ENCODE data around the gene TIMM17B.

The TIMM17B gene

DNA sequence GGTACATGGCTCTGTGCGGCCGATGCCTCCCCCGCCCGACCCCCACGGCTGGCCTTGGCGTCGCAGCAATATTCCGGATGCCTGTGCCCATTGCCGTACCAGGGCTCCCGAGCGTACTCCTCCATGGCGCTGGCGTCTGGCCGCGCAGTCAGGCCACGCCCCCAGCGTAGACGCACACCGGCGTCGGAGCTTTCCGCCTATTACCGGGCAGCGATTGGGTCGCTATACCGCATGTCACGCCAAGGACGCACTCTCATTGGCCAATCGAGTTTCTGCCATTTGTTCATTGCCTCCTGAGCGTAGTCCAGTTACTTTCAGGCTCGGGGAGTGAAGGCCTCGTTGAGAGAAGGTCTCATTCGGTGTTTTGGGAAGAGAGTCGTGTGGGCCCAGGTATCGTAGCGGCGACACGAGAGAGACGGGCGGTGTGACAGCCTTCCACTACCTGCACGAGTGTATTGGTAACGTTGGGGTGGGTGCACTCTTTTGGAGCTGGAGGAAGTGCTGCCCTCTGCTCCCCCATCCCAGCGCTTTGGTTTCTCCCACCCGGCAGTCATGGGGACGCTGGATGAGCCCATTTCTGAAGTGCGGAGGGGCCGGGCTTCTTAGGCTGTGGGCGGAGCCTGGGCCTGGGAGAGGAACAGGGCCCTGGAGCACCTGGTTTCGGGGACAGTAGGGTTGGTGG lies at the start of gene TIMM17B, which contains the start of gene PQBP1:
TIMM17B (minus strand) TSS at position 144 of the 682 bp plus-strand sequence; CDS start at position 125, 19 bp downstream.
PQBP1 (plus strand) TSS at position 306 of the 682 bp plus-strand sequence. CDS start 580 bp downstream, outside the sequence.
- DNase-seq (ENCODE audit: low read depth in 2 of 2, low spot score in 1 of 2): peak; percentile 53 to 72

DNA sequence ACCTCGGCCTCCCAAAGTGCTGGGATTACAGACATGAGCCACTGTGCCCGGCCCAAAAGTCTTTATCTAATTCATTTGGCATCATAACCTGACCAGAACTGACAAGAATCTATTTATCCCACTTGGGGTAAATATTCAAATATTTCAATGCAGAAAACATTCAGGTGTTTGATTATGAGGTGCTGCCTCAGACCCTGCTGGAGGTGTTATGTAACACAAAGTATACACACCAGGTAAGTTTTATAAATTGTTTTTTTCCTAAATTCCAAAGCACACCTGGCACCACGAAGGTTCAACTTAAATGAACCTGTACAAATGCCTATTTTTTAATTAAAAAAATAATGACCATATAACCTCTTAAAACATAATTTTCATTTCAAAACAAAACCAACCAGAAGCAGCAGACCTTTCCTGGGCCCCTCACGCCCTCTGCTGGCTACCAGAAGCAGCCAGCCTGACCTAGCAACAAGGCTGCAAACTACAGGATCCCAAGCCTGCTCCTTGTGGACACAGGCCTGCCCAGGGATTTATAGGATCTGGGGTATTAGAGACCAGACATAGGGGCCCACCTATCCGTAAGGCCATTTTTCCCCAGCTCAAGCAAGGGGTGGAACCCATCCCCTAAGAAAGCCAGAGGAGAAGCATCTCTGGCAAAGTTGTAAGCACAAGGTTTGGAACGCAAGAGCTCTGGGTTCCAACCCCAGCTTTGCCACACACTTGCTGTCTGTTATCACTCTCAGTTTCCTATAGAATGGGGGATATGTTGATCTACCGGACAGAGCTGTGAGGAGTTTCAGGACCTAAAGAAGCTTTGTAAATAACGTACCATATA lies 48.2 kb upstream of the TIMM17B start:
- DNase-seq (ENCODE audit: low read depth in 2 of 2, low spot score in 1 of 2): no peak

DNA sequence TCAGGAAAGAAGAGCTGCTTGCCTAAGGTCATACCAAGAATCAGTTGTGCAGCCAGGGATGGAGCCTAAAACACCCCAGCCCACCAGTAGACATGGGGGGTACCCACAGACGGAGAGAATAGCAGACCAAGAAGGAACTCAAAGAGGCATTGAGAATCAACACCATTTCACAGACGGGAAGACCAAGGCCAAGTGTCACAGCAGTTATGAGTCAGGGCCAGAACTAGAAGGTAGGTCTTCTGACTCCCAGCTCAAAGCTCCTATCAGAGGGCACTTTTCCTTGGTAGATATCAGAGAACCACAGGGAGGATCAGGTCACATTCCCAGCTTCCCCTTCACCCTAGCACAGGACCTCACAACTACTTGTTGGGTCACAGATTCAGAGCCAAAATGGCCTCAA lies 45.3 kb upstream of the TIMM17B start:
- no peak for DNase-seq (ENCODE audit: low read depth in 2 of 2, low spot score in 1 of 2)

DNA sequence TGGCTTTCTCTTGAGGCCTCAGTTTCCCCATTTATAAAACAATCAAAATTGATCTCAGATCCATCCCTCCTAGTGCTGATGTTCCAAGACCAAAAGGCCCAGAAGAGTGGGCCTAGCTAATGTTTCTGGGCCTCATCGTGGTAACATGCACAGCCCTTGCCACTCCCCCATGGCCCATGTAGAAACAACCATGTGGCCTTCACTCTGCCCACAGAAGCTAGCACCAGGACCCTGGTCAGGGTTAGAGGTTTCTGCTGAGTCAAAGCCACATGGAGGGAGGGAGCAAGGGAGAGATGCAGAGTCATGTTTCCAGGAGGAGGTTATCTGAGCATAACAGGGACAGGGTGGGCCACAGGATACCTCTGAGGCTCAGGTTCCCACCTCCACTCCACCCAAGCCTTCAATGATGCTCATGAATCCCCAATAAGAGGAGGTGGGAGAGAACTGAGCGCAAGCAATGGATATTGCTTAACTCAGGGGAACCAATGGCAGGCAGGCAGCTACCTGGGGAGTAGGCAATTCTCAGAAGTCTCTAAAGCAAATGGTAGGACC lies 42.9 kb upstream of the TIMM17B start:
- DNase-seq (ENCODE audit: low read depth in 2 of 2, low spot score in 1 of 2): no peak

DNA sequence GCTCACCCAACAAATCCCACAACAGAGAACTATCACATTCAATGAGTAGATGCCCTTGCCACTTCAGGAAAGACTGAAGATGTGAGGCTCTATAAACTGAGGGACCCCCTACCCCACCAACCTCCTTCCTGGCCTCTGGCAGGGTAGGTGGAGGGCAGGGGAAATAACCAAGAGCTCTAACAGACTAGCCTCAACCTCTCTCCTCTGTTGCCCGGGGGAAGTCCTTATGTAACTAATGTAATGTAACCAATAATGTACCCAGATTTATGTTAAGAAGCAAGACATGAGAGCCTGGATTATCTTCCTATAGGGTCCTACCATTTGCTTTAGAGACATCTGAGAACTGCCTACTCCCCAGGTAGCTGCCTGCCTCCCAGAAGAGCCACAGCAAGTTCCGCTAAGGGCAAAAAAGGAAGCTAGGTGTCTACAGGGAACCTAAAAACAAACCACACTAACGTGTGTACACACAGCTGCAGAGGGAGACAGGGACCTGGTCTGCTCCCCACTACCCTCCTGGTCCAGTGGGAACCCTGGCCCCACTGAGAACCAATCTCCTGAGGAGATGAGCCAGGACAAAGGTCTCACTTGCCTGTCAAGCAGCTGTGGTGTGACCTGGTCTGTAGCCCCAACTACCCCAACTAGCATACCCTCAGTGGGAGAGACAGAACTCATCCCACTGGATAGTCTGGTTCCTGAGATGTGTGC lies 42.1 kb upstream of the TIMM17B start:
- DNase-seq (ENCODE audit: low read depth in 2 of 2, low spot score in 1 of 2): no peak

DNA sequence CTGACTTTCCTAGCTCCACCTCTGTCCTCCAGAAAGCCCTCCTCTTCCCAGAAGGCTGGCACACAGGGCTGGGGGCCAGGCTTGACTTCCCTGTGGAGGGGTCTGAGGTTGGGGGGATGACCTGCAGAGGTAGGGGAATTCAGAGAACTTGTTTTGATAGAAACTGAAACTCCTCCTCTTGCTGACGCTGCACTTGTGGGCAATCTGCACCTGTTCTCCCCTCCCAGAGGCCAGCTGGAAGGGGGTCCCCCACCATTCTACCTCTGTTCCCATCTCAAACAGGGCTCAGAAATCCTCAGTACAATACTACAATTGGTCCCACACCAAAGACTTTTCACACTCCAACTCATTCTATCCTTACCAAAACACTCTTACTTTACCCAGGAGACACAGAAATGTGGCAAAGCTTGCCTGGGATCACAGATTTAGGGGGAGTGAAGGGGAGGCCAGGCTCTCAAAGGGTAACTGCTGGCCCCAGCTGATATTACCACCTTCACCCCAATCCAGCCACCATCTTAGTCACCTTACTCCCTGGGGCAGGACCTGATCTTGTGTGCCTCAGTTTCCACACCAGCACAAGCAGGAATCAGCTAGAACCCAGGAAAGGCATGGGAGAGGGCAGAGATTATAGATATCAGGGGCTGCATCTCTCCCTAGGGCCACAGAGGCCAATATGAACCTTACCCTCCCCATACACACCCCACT lies 41.3 kb upstream of the TIMM17B start:
- no peak for DNase-seq (ENCODE audit: low read depth in 2 of 2, low spot score in 1 of 2)

DNA sequence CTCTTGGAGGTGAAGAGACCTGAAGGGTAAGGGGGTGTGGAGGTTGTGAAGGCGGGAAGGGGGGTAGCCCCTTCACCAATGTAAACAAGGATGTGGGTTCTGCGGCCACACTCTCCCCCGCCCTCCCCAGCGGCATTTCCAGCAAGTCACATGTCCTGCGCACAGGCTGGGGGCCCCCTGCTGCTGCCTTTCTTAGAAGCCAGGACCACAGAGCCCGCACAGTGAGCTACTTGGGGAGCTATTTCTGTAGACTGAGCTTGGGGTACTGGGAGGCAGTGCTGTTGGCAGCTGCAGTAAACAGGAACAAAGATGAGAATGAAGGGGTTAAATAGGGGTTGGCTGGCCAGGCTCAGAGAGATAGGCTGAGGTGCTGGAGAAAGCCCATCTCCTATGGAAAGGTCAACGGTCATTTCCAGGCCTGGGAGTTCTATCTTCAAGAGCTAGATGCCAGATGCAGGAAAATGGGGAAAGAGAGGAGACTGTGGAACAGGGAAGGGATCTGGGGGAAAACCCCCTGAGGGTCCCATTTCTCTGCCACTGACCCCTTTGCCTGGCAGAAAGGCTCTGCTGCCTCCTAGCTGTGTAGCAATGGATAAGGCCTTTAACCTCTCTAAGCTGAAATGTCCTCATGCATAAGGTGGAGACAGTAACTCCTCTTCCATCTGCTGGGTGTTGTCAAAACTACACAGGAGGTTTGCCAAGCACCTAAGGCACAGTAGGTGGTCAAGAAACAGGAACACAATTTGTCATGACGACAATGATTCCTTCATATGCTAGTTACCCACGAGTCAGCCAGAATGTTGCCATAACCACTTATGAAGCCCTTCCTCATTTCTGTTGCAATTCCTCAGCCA lies 39.7 kb upstream of the TIMM17B start:
- DNase-seq (ENCODE audit: low read depth in 2 of 2, low spot score in 1 of 2): peak; percentile 75 to 78

DNA sequence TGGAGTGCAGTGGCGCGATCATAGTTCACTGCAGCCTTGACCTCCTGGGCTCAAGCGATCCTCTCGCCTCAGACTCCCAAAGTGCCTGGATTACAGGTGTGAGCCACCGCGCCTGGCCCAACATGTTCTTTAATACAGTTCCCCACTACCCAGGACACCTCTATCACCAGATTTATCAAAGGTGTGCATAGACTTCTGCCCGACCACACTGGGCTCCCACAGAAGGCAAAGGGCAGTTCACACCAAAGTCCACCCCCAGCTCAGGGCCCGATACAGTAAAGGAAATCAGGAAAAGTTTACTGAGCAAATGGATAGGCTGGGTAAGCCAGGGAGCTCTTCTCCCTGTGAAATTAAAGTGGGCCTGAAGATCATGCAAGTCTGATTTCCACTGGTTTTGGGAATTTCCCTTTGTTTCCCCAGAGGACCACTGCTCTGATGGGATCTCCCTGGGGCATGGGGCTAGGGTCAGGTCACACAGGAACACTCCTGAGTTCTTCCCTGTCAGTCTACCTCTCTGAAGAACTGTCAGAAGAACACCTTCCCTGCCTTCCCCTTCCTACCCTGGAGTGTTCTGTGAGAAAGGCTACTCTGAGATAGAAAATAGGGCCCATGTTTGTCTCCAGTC lies 39.0 kb upstream of the TIMM17B start:
- DNase-seq (ENCODE audit: low read depth in 2 of 2, low spot score in 1 of 2): no peak

DNA sequence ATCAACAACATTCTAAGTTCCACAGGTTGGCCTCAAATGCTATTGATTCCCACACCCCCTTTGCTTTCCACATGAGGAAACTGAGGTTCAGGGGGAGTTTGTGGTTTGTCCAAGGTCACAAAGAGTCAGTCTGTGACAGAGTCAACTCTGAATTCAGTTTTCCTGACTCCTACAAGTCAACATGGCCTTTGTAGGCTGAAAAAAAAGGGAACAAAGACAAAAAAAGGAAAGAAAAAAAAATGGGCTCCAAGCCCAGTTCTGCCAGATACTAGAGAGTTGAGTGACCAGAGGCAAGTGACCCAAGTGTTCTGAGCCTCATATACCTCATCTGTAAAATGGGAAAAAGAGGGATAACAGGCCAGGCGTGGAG lies 37.7 kb upstream of the TIMM17B start:
- no peak for DNase-seq (ENCODE audit: low read depth in 2 of 2, low spot score in 1 of 2)

DNA sequence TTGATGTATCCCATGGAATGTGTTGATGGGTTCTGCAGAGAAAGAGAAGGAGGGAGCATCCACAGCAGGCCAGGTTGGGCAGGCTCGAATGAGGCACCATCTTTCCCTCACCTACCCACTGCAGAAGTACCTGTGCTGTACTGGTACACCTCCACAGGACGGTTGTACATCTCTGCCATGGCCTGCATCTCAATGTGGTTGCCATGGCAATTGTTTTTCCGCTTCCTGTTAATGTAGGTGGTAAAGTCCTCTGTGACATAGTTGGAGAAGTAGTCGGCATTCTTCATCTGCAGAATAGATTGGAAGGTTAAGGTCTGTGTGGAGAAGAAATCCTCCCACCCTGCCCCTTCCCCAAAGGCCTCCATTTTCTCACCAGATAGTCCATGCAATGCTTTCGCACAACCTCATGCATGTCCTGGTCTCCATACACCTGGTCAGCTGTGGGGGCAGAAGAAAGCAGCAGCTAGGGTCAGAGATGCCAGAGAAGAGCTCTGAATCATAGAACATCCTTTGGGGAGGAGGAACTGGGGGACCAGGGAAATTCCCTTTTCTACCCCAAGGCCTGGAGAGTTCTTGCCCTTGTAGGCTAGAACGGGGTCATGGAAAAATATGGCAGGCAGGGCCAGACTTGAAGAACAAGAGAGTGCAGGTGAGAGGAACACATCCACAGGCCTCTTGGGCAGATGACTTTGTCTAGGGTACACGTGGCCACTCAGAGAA lies 37.2 kb upstream of the TIMM17B start:
- DNase-seq (ENCODE audit: low read depth in 2 of 2, low spot score in 1 of 2): no peak

DNA sequence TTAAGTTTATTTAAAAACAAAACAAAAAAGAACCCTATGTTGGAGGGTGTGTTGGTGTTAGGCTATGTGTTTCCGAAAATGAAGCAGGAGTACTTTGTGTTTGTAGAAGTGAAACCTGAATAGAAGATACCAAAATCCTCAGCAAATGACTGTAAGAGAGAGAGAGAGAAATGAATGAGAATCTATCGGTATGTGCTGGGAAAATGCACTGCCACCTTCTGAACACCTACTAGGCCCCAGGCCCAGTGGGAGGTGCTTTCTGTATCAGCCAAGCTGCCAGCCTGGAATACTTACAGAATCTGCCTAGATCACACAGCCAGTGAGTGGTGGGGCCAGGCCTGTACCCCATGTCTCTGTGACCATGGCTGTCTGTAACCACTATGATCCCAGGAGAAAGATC lies 36.2 kb upstream of the TIMM17B start:
- DNase-seq (ENCODE audit: low read depth in 2 of 2, low spot score in 1 of 2): no peak

DNA sequence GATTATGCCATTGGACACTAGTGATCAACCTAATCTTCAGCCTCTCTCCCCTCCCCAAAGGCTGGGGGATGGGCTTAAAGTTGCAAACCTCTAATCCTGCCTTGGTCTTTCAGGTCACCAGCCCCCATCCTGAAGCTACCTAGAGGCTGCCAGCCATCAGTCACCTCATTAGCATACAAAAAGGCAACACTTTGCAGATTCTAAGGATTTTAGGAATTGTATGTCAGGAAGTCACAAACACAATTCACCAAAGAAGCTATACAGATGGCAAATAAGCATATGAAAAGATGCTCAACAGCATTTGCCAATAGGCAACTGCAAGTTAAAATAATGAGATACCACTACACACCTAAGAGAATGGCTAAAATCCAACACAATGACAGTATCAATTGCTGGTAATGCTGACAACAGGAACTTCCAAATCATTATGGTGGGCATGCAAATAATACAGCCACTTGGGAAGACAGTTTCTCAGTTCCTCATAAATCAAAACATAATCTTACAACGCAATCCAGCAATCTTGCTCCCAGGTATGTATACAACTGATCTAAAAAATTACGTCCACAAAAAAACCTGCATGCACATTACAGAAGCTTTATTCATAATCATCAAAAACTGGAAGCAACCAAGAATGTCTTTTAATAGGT lies 30.3 kb upstream of the TIMM17B start:
- DNase-seq (ENCODE audit: low read depth in 2 of 2, low spot score in 1 of 2): no peak

DNA sequence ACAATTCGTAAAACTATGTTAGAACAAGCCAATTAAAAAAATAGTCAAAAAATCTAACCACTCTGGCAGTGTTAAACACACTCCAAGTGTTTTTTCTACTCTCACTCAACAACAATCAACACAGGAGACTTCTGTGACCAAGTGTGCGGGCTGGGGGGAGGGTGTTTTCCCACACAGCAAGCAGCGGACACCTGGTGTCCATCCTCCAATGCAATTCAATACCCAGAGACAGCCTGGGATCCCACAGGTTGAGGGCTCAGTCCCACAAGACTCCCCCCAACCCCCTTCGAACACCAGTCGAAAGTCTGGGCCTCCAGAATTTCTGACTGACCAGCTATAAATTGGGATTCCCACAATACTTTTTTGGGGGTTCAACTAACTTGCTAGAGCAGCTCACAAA lies 29.6 kb upstream of the TIMM17B start:
- DNase-seq (ENCODE audit: low read depth in 2 of 2, low spot score in 1 of 2): no peak

DNA sequence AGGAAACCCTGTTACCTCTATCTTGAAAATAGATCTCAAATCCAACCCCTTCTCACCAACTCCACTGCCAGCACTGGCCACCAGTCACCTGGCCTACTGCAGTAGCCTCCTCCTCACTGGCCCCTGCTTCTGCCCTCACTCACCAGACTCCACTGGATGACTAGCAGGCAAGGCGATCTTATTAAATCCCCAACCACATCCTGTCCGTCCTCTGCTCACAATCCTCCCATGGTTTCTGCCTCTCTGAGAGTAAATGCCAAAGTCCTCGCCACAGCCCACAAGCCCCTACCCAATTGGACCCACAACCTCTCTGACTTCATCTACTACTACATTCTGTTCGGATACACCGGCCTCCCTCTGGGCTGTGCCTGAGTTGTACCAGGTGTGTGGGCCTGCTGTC lies 26.7 kb upstream of the TIMM17B start:
- no peak for DNase-seq (ENCODE audit: low read depth in 2 of 2, low spot score in 1 of 2)

DNA sequence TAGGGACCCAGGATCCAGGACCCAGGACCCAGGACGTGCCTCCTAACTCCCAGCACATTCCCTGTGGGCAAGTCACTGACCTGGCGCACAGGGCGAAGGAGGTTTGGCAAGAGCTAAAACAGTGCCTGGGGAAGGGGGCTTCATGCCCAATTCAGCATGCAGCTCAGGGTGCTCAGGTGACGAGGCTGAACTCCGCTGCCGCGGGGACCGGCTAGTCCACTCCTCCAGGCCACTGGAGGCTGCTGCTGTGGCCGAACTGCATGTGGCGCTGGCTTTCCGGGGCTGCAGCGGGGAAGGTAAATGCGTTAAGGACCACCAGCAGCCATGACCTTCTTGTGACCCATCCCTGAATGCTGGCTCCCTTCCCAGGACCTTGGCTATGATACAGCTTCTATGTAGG lies 26.2 kb upstream of the TIMM17B start:
- no peak for DNase-seq (ENCODE audit: low read depth in 2 of 2, low spot score in 1 of 2)

DNA sequence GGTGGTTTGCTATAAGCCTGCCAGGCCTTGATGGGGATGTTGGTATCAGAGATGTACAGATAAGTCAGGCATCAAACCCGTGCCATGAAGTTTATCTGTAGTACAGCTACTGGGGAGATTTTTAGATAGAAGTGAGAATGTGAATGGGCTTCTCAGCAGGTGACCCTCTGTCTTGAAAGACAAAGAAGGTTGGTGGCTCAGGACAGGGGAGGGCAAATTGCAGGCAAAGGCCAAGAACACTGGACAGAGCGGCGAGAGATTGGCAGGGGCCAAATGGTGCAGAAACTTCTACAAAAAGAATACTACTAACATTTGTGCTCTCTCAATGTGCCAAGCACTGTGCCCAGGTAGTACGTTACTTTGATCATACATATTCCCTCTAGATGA lies 23.1 kb upstream of the TIMM17B start:
- DNase-seq (ENCODE audit: low read depth in 2 of 2, low spot score in 1 of 2): no peak

DNA sequence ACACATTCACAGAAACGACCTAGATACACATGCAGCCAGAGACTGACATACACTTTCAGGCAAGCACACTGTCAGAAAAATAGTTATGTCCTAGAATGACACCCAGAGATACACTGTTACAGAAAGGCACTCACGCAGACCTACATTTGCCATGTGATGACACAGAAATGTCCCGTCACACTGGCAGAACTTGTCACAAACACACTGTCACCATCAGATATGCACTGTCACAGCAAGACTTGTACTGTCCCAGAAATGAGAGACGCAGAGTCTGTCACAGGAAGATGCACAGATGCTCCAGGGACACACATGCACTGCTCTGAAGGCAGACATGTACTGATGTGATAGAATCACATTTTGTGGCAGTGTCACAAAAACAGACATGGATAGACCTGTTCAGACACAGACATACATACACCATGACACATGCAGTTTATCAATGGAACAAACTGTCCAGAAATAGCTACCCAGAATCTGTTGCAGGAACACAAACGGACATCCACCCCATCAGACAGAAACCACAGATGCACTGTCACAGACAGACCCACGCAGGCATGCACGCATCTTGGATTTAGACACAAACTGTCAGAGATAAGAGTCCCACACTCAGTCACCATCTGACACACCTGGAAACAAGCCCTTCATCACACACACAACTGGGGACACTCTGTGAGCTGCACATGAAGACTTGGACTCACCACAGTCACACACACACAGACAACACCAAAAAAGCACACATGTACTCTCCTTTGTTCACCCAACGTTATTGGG lies 22.6 kb upstream of the TIMM17B start:
- no peak for DNase-seq (ENCODE audit: low read depth in 2 of 2, low spot score in 1 of 2)

DNA sequence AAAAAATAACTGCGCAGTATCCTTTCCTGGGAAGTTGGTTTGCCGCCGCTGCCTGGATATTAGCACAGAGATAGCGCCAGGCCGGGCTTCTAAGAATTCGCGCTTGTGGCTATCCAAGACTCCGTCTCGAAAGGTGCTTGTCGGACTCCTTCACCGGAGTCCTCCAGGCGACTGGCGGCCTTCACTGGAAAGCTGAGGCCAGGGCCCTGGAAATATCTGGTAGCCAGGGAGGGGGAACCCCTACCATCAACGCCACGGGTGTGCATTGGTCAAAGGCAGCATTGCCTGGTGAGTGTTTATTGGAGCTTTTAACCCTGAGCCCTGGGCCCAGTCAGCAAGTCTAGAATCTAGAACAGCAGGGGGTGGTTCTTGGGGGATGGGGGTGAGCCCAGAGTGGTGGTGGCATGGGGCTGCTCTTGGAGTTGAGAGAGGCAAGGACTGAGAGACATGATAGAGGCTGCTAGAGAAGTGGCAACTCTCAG lies 21.8 kb upstream of the TIMM17B start:
- no peak for DNase-seq (ENCODE audit: low read depth in 2 of 2, low spot score in 1 of 2)
